ENCODE measurements around the gene HIVEP3.
"Not testable (repeated sequence)": the region's sequence is repeated elsewhere in the genome, so short reads cannot be mapped to it uniquely, and the experiment has no call there.

Gene HIVEP3

GRCh38 chr1:41704196-41704595, 214.5 kb downstream of the HIVEP3 start:
- DNase-seq: peak in 1 of 2 experiments; percentile 37

GRCh38 chr1:41702771-41703170, 216.0 kb downstream of the HIVEP3 start:
- DNase-seq: no peak

GRCh38 chr1:41700986-41701535, 217.7 kb downstream of the HIVEP3 start:
- DNase-seq: no peak

GRCh38 chr1:41700581-41700980, 218.1 kb downstream of the HIVEP3 start:
- peak; percentile 45 to 74 for DNase-seq

GRCh38 chr1:41699861-41700248, 218.9 kb downstream of the HIVEP3 start:
- no peak for DNase-seq

- DNase-seq: no peak
Measured at GRCh38 chr1:41698916-41699860, 219.5 kb downstream of the HIVEP3 start.

GRCh38 chr1:41696381-41696780, 222.3 kb downstream of the HIVEP3 start:
- DNase-seq: peak; percentile 77 to 93

GRCh38 chr1:41695118-41695745, 223.5 kb downstream of the HIVEP3 start:
- peak; percentile 41 to 52 for DNase-seq

GRCh38 chr1:41691966-41692365, 226.8 kb downstream of the HIVEP3 start:
- not testable (repeated sequence) for DNase-seq

GRCh38 chr1:41691424-41691823, 227.3 kb downstream of the HIVEP3 start:
- no peak for DNase-seq

- no peak for DNase-seq
Measured at GRCh38 chr1:41690331-41690730, 228.4 kb downstream of the HIVEP3 start.

GRCh38 chr1:41689558-41689981, 229.2 kb downstream of the HIVEP3 start:
- DNase-seq: no peak

GRCh38 chr1:41689139-41689538, 229.6 kb downstream of the HIVEP3 start:
- no peak for DNase-seq

- no peak for DNase-seq
Measured at GRCh38 chr1:41687007-41687406, 231.7 kb downstream of the HIVEP3 start.

- no peak for DNase-seq
Measured at GRCh38 chr1:41683681-41684500, 234.8 kb downstream of the HIVEP3 start.

- DNase-seq: no peak
Measured at GRCh38 chr1:41682845-41683625, 235.7 kb downstream of the HIVEP3 start.

- DNase-seq: no peak
Measured at GRCh38 chr1:41682149-41682548, 236.6 kb downstream of the HIVEP3 start.

GRCh38 chr1:41681331-41682098, 237.2 kb downstream of the HIVEP3 start:
- no peak for DNase-seq

- no peak for DNase-seq
Measured at GRCh38 chr1:41679994-41680393, 238.7 kb downstream of the HIVEP3 start.

- no peak for DNase-seq
Measured at GRCh38 chr1:41679531-41679930, 239.2 kb downstream of the HIVEP3 start.

All from NCI-H524 (cell line).